SK-N-SH (cell line): ENCODE data around the gene ZNF865. TPM values are rescaled to one million over a fixed set of nuclear protein-coding genes. Genes with fewer than 3 reads are reported as not detected.
A peak's percentile ranks its signal among the peaks of the same experiment; 100 is the strongest.

Experiments used
- CTCF ChIA-PET: fragments of 300-600, 350-600 bp; formaldehyde crosslinking; extraction: SDS; loops from one replicate; lab custom pipeline; 2021; lab: Yijun Ruan, JAX
- POLR2A ChIA-PET: fragments of 350-600 bp; sonication (Branson Sonifier 250); formaldehyde crosslinking; extraction: SDS; loops from one replicate; lab custom pipeline; 2020; ENCODE audit warnings: antibody characterized with exemption, inconsistent platforms; lab: Yijun Ruan, JAX
- DNase-seq: peaks from one replicate; pipeline ENCODE4 v3.0.0; 2012
- H2AFZ ChIP-seq: fragments of 200-600 bp; sonication (generic); 2 replicates; pipeline ENCODE4 v1.8.1; 2016; ENCODE audit warnings: antibody characterized with exemption, mild to moderate bottlenecking, low read depth
- H3F3A ChIP-seq: fragments of 200-600 bp; sonication (generic); replicated peaks from 2 replicates; pipeline ENCODE3; 2016; ENCODE audit warnings: antibody characterized with exemption, mild to moderate bottlenecking; ENCODE audit not compliant: insufficient read depth
- H3K27ac ChIP-seq, 2 experiments: fragments of 200-500 bp in 1 of 2; fragments of 200-600 bp in 1 of 2; sonication (Bioruptor generic) in 1 of 2; sonication (generic), shearing (Covaris generic) in 1 of 2; 2 replicates each; pipeline versions ENCODE4 v1.5.1 to v1.6.1; 2014 to 2016; ENCODE audit warnings: low read depth in 2 of 2, inconsistent platforms in 1 of 2, low read length in 1 of 2, mild to moderate bottlenecking in 1 of 2, mixed read lengths in 1 of 2
- H3K27me3 ChIP-seq: fragments of 200-600 bp; sonication (generic), shearing (Covaris generic); 2 replicates; pipeline ENCODE4 v1.6.1; 2016; ENCODE audit warnings: mixed run types; ENCODE audit not compliant: insufficient read depth
- H3K36me3 ChIP-seq, 2 experiments: fragments of 200-500 bp in 1 of 2; fragments of 200-600 bp in 1 of 2; sonication (Bioruptor generic) in 1 of 2; sonication (generic) in 1 of 2; replicated peaks in 1 of 2; 2 replicates each; pipeline versions ENCODE3 to v1.5.1; 2014 to 2016; ENCODE audit warnings: low read length in 1 of 2, mild to moderate bottlenecking in 1 of 2; ENCODE audit not compliant: insufficient read depth in 2 of 2, control insufficient read depth in 1 of 2
- H3K4me1 ChIP-seq, 2 experiments: fragments of 200-500 bp in 1 of 2; fragments of 200-600 bp in 1 of 2; sonication (Bioruptor generic) in 1 of 2; sonication (generic), shearing (Covaris generic) in 1 of 2; 2 replicates each; pipeline versions ENCODE4 v1.5.1 to v1.6.1; 2014 to 2016; ENCODE audit warnings: low read depth in 1 of 2, low read length in 1 of 2, mixed run types in 1 of 2; ENCODE audit not compliant: insufficient read depth in 2 of 2, control insufficient read depth in 1 of 2
- H3K4me2 ChIP-seq: fragments of 200-600 bp; sonication (generic), shearing (Covaris generic); 2 replicates; pipeline ENCODE4 v1.6.1; 2017; ENCODE audit warnings: mixed run types
- H3K4me3 ChIP-seq, 2 experiments: fragments of 200-500 bp in 1 of 2; fragments of 200-600 bp in 1 of 2; sonication (Bioruptor generic) in 1 of 2; sonication (generic), shearing (Covaris generic) in 1 of 2; 2 replicates each; pipeline versions ENCODE4 v1.5.1 to v1.8.1; 2014 to 2016; ENCODE audit warnings: low read depth in 2 of 2, inconsistent platforms in 1 of 2, low read length in 1 of 2, mild to moderate bottlenecking in 1 of 2, mixed read lengths in 1 of 2, moderate library complexity in 1 of 2
- H3K79me2 ChIP-seq: fragments of 200-600 bp; sonication (generic); 2 replicates; pipeline ENCODE4 v1.8.1; 2017; ENCODE audit warnings: mild to moderate bottlenecking; ENCODE audit not compliant: insufficient read depth
- H3K9ac ChIP-seq: fragments of 200-600 bp; sonication (generic); 2 replicates; pipeline ENCODE4 v1.6.1; 2017; ENCODE audit warnings: mixed run types
- H3K9me2 ChIP-seq: fragments of 200-600 bp; sonication (generic); 2 replicates; pipeline ENCODE4 v1.6.1; 2017; ENCODE audit warnings: mixed run types
- H3K9me3 ChIP-seq: fragments of 200-600 bp; sonication (generic); 2 replicates; pipeline ENCODE4 v1.6.1; 2017; ENCODE audit warnings: mixed run types, mild to moderate bottlenecking, moderate library complexity
- H4K20me1 ChIP-seq: fragments of 200-600 bp; sonication (generic); 2 replicates; pipeline ENCODE4 v1.6.1; 2017; ENCODE audit warnings: mild to moderate bottlenecking, mixed run types; ENCODE audit not compliant: insufficient read depth
- CTCF ChIP-seq: fragments of 200-600 bp; sonication (generic); IDR thresholded peaks from 2 replicates; pipeline ENCODE4 v1.6.1; 2017; ENCODE audit warnings: antibody characterized with exemption, mild to moderate bottlenecking, moderate library complexity
- ELF1 ChIP-seq: IDR thresholded peaks from 2 replicates; pipeline ENCODE4 v1.4.0; 2012
- FOXM1 ChIP-seq: IDR thresholded peaks from 2 replicates; pipeline ENCODE4 v1.4.0; 2012; ENCODE audit warnings: low read depth, mild to moderate bottlenecking
- JUND ChIP-seq: IDR thresholded peaks from 2 replicates; pipeline ENCODE4 v1.4.0; 2012
- MAX ChIP-seq: IDR thresholded peaks from 2 replicates; pipeline ENCODE4 v1.4.0; 2012; ENCODE audit warnings: low read depth
- MEF2A ChIP-seq: IDR thresholded peaks from 2 replicates; pipeline ENCODE4 v1.4.0; 2012; ENCODE audit warnings: low read depth, borderline replicate concordance
- MXI1 ChIP-seq: IDR thresholded peaks from 2 replicates; pipeline ENCODE4 v1.6.1; 2012; ENCODE audit warnings: mild to moderate bottlenecking, low read depth, low read length, improper control_type of control experiment
- NFIC ChIP-seq: IDR thresholded peaks from 2 replicates; pipeline ENCODE4 v1.4.0; 2012; ENCODE audit warnings: borderline replicate concordance
- REST ChIP-seq: IDR thresholded peaks from 2 replicates; pipeline ENCODE4 v1.6.1; 2012; ENCODE audit warnings: mild to moderate bottlenecking, low read depth, low read length, moderate library complexity
- RFX5 ChIP-seq: IDR thresholded peaks from 2 replicates; pipeline ENCODE4 v1.6.1; 2012; ENCODE audit warnings: mild to moderate bottlenecking, improper control_type of control experiment, low read length
- TCF12 ChIP-seq: IDR thresholded peaks from 2 replicates; pipeline ENCODE4 v1.4.0; 2012
- TEAD4 ChIP-seq: IDR thresholded peaks from 2 replicates; pipeline ENCODE4 v1.4.0; 2012; ENCODE audit warnings: mild to moderate bottlenecking, borderline replicate concordance; ENCODE audit not compliant: insufficient read depth
- USF1 ChIP-seq: IDR thresholded peaks from 2 replicates; pipeline ENCODE4 v1.4.0; 2012; ENCODE audit warnings: low read depth, borderline replicate concordance
- WGBS: methylation state at CpG from one replicate; pipeline ENCODE4 v1.1.6; 2017; ENCODE audit warnings: low lambda C conversion rate; 5-methylcytosine and 5-hydroxymethylcytosine counted together
- polyA plus RNA-seq, 3 experiments: library from polyadenylated mRNA; depleted of rRNA; stranded (reverse); fragments of >200 nt; gene quantifications; 2 replicates each; pipeline ENCODE4 v1.2.3, GENCODE V29; 2012

ZNF865 gene
- polyA plus RNA-seq, 1 of the 3 experiments (the other 2 are of a cell fraction), result 5.0 TPM

- H3K4me1 ChIP-seq, result peaks cover 7 to 26% of the 10 kb centered on the region in 2 experiments; a peak in 2 of 4 replicates
- CTCF ChIA-PET, result interaction anchor here (0.6 to 3.9 kb wide), 10 partner anchors 15 to 200 kb away, joined by 3 to 36 read pairs (median 4); partner anchors contain the start of gene ZNF784
- peaks cover 21% of the 10 kb centered on the region for H4K20me1 ChIP-seq
- no peak overlapping the region; a peak in 2 of 4 replicates for H3K27ac ChIP-seq
- POLR2A ChIA-PET, result interaction anchor here (0.5 to 1.0 kb wide), 2 partner anchors 20 to 584 kb away, joined by 3 read pairs; no protein-coding TSS in a partner anchor
- H3K79me2 ChIP-seq, result peaks cover 26% of the 10 kb centered on the region
- no peak for DNase-seq
- peak overlapping the region; percentile 84; the same call in 1 of the 2 replicates for H3K4me2 ChIP-seq
- peaks cover 16 to 21% of the 10 kb centered on the region in 2 experiments for H3K36me3 ChIP-seq
- no peak overlapping the region for H2AFZ ChIP-seq
- no peak overlapping the region for H3K9ac ChIP-seq
- TF ChIP-seq USF1 (no peak), RFX5 (no peak), NFIC (no peak), JUND (no peak), REST (no peak), ELF1 (no peak)
- no peak overlapping the region for H3K4me3 ChIP-seq
- peaks cover 6% of the 10 kb centered on the region for H3F3A ChIP-seq
- H3K27me3 ChIP-seq, result no peaks in the 10 kb centered on the region
- H3K9me3 ChIP-seq, result no peaks in the 10 kb centered on the region
- no peaks in the 10 kb centered on the region for H3K9me2 ChIP-seq
- WGBS, result 96% methylated on average over 50 of the region's 71 CpGs
Observed at GRCh38 chr19:55652311-55653128, 47.1 kb downstream of the ZNF865 start.

GRCh38 chr19:55653651-55654322 is 48.3 kb downstream of the ZNF865 start:
- Histone ChIP-seq H3K4me3 (peak overlapping the region; percentile 92 to 96), H3K27me3 (no peaks in the 10 kb centered on the region), H4K20me1 (peaks cover 34% of the 10 kb centered on the region), H3K36me3 (peaks cover 16 to 23% of the 10 kb centered on the region in 2 experiments), H3K9me2 (no peaks in the 10 kb centered on the region), H3K27ac (peak overlapping the region; percentile 99 to 100), H3K4me1 (peaks cover 14 to 33% of the 10 kb centered on the region in 2 experiments; a peak in 3 of 4 replicates), H2AFZ (peak overlapping the region; percentile 30; the same call in 1 of the 2 replicates), H3K9me3 (no peaks in the 10 kb centered on the region), H3K79me2 (peaks cover 38% of the 10 kb centered on the region), H3K9ac (peak overlapping the region; percentile 99), H3F3A (peaks cover 5% of the 10 kb centered on the region), H3K4me2 (peak overlapping the region; percentile 84)
- POLR2A ChIA-PET, result interaction anchor here (0.7 to 1.5 kb wide), 8 partner anchors 11 to 315 kb away, joined by 3 to 5 read pairs (median 4); partner anchors contain the start of genes KMT5C, ZNF524, ZNF581 and ZNF628
- CTCF ChIA-PET, result interaction anchor here (0.6 to 3.9 kb wide), 24 partner anchors 9 to 270 kb away, joined by 3 to 36 read pairs (median 4); partner anchors contain the start of genes TMEM238, ZNF579, ZNF581 and ZNF784
- peak; percentile 92 for DNase-seq
- WGBS, result 2% methylated on average over 50 of the region's 57 CpGs
- TF ChIP-seq MXI1, result no peak
- TF ChIP-seq REST, result no peak
- no peak for TF ChIP-seq TCF12
- TF ChIP-seq MEF2A, result no peak
- TF ChIP-seq TEAD4, result no peak
- peak; percentile 80 for TF ChIP-seq MAX
- no peak for TF ChIP-seq NFIC
- TF ChIP-seq FOXM1, result no peak
- TF ChIP-seq CTCF, result peak; percentile 99
